ENCODE results near the gene PDK2.

The PDK2 gene

DNA sequence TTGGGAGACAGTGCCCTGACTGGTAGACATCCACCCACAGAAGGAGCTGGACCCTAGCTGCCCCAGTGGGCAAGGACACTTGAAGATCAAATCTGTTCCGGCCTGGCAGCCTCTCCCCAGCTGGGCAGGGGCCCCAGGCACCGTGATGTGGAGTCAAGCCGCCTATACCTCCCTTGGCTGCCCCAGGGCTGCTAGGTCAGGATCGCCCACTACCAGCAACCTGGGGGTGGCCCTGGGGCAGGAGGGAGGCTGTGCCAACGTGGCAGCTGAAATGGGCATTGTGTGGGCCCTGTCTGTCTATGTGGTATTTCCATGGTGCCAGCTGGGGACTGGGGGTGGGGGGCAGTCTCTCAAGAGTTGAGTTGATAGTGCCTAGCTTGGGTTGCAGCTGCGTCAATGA, 941 bp downstream of the PDK2 start:
- TF ChIP-seq EZH2phosphoT487 (conservative IDR thresholded peaks at IDR 0.05; ENCODE audit: low read length), result no peak
- TF ChIP-seq, protein P1, sequence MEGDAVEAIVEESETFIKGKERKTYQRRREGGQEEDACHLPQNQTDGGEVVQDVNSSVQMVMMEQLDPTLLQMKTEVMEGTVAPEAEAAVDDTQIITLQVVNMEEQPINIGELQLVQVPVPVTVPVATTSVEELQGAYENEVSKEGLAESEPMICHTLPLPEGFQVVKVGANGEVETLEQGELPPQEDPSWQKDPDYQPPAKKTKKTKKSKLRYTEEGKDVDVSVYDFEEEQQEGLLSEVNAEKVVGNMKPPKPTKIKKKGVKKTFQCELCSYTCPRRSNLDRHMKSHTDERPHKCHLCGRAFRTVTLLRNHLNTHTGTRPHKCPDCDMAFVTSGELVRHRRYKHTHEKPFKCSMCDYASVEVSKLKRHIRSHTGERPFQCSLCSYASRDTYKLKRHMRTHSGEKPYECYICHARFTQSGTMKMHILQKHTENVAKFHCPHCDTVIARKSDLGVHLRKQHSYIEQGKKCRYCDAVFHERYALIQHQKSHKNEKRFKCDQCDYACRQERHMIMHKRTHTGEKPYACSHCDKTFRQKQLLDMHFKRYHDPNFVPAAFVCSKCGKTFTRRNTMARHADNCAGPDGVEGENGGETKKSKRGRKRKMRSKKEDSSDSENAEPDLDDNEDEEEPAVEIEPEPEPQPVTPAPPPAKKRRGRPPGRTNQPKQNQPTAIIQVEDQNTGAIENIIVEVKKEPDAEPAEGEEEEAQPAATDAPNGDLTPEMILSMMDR (IDR thresholded peaks at IDR 0.05; ENCODE audit: insufficient read depth, low read length, poor library complexity, severe bottlenecking), result no peak
- H4K20me1 ChIP-seq (ENCODE audit: low read depth, low read length), result no peaks in the 10 kb centered on the region
- H3K4me3 ChIP-seq (ENCODE audit: insufficient read depth, low read length, poor library complexity, severe bottlenecking), result no peak overlapping the region
- H3K9me2 ChIP-seq (replicated peaks; ENCODE audit: insufficient read depth, low read length), result no peaks in the 10 kb centered on the region
- no peak overlapping the region for H2AFZ ChIP-seq (ENCODE audit: low read depth, low read length, severe bottlenecking)
- no peaks in the 10 kb centered on the region for H3K36me3 ChIP-seq (ENCODE audit: low read length)
- no peaks in the 10 kb centered on the region for H3K27me3 ChIP-seq (ENCODE audit: low read length)
- no peaks in the 10 kb centered on the region for H3K79me2 ChIP-seq (ENCODE audit: insufficient read depth, low read length)
- H3K4me2 ChIP-seq (ENCODE audit: low read depth, low read length, poor library complexity, severe bottlenecking), result no peak overlapping the region
- H3F3A ChIP-seq (ENCODE audit: insufficient read depth), result no peaks in the 10 kb centered on the region
- H3K9ac ChIP-seq (ENCODE audit: low read length), result no peak overlapping the region
- no peak overlapping the region for H3K27ac ChIP-seq (ENCODE audit: low read depth, low read length)
- no peaks in the 10 kb centered on the region for H3K9me3 ChIP-seq (ENCODE audit: insufficient read depth, low read length)

DNA sequence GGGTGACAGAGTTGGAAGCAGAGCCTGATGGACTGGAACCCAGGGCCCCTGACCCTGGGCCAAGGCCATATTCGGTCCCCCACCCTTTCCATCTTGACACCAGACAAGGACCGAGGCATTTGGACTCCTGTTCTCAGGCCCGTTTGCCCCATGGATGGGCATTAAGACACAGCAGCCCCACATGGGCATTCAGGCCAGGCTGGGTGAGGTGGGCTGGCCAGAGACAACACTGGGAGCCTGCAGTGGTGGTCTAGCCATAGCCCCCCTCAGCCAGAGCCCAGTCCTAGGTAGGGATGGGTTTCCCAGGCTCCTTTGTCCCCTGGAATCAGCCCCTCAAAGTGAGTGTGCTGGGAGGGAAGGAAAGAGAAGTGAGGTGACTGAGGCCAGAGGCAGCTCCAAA, 1.6 kb downstream of the PDK2 start:
- Histone ChIP-seq H3K4me2 (ENCODE audit: low read depth, low read length, poor library complexity, severe bottlenecking) (no peak overlapping the region), H3K9me2 (replicated peaks; ENCODE audit: insufficient read depth, low read length) (no peaks in the 10 kb centered on the region), H4K20me1 (ENCODE audit: low read depth, low read length) (no peaks in the 10 kb centered on the region), H3K4me3 (ENCODE audit: insufficient read depth, low read length, poor library complexity, severe bottlenecking) (no peak overlapping the region), H3K9ac (ENCODE audit: low read length) (no peak overlapping the region), H3K79me2 (ENCODE audit: insufficient read depth, low read length) (no peaks in the 10 kb centered on the region), H3F3A (ENCODE audit: insufficient read depth) (no peaks in the 10 kb centered on the region), H2AFZ (ENCODE audit: low read depth, low read length, severe bottlenecking) (no peak overlapping the region), H3K9me3 (ENCODE audit: insufficient read depth, low read length) (no peaks in the 10 kb centered on the region), H3K36me3 (ENCODE audit: low read length) (no peaks in the 10 kb centered on the region), H3K27ac (ENCODE audit: low read depth, low read length) (no peak overlapping the region), H3K27me3 (ENCODE audit: low read length) (no peaks in the 10 kb centered on the region)
- no peak for TF ChIP-seq EZH2phosphoT487 (conservative IDR thresholded peaks at IDR 0.05; ENCODE audit: low read length)
- TF ChIP-seq, protein P1 (IDR thresholded peaks at IDR 0.05; ENCODE audit: insufficient read depth, low read length, poor library complexity, severe bottlenecking), result no peak

DNA sequence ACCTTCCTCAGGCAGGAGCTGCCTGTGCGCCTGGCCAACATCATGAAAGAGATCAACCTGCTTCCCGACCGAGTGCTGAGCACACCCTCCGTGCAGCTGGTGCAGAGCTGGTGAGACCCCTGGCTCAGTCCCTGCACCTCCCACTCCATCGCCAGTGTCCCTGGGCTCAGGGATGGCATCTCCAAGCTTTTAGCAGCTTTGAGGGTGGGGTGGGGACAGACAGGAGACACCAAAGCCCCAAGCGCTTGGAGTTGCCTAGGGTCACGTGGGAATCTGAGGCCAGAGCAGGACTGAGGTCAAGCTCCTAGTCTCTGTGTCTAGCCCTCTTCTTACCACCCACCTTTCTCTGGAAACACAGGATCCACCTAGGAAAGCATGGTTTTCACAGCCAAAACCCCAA, 2.3 kb downstream of the PDK2 start:
- Histone ChIP-seq H3F3A (ENCODE audit: insufficient read depth) (no peaks in the 10 kb centered on the region), H3K4me3 (ENCODE audit: insufficient read depth, low read length, poor library complexity, severe bottlenecking) (no peak overlapping the region)

More for the DNA sequence above, 2.3 kb downstream of the PDK2 start:
- no peak for TF ChIP-seq EZH2phosphoT487 (conservative IDR thresholded peaks at IDR 0.05; ENCODE audit: low read length)
- TF ChIP-seq, protein P1 (IDR thresholded peaks at IDR 0.05; ENCODE audit: insufficient read depth, low read length, poor library complexity, severe bottlenecking), result no peak
- no peaks in the 10 kb centered on the region for H3K27me3 ChIP-seq (ENCODE audit: low read length)
- H3K36me3 ChIP-seq (ENCODE audit: low read length), result no peaks in the 10 kb centered on the region
- H2AFZ ChIP-seq (ENCODE audit: low read depth, low read length, severe bottlenecking), result no peak overlapping the region
- no peaks in the 10 kb centered on the region for H4K20me1 ChIP-seq (ENCODE audit: low read depth, low read length)
- no peak overlapping the region for H3K4me2 ChIP-seq (ENCODE audit: low read depth, low read length, poor library complexity, severe bottlenecking)
- no peaks in the 10 kb centered on the region for H3K79me2 ChIP-seq (ENCODE audit: insufficient read depth, low read length)
- no peak overlapping the region for H3K9ac ChIP-seq (ENCODE audit: low read length)
- no peaks in the 10 kb centered on the region for H3K9me2 ChIP-seq (replicated peaks; ENCODE audit: insufficient read depth, low read length)
- no peaks in the 10 kb centered on the region for H3K9me3 ChIP-seq (ENCODE audit: insufficient read depth, low read length)
- H3K27ac ChIP-seq (ENCODE audit: low read depth, low read length), result no peak overlapping the region
